NCI-H510A (cell line): ENCODE data around the gene IL11.
A peak's percentile ranks its signal among the peaks of the same experiment; 100 is the strongest.

Source experiments
- DNase-seq: peaks from one replicate; lab custom pipeline; 2025; lab: John Stamatoyannopoulos, UW

IL11 gene

GRCh38 chr19:55324662-55325061 is 45.6 kb downstream of the IL11 start:
- DNase-seq, result no peak

- no peak for DNase-seq
These were observed 47.9 kb downstream of the IL11 start for GRCh38 chr19:55322204-55322885.

- DNase-seq, result no peak
These were observed 48.7 kb downstream of the IL11 start for GRCh38 chr19:55321466-55322137.

GRCh38 chr19:55320844-55321419 is 49.3 kb downstream of the IL11 start:
- no peak for DNase-seq

GRCh38 chr19:55319785-55320184 is 50.5 kb downstream of the IL11 start:
- peak; percentile 18 for DNase-seq

GRCh38 chr19:55316646-55317045 is 53.6 kb downstream of the IL11 start:
- no peak for DNase-seq

GRCh38 chr19:55315956-55316525 is 54.2 kb downstream of the IL11 start:
- DNase-seq, result no peak

GRCh38 chr19:55314396-55314795 is 55.9 kb downstream of the IL11 start:
- DNase-seq, result no peak
